GM18951 (cell line): ENCODE measurements around the gene ACSM2B.
"Not testable (repeated sequence)": the region's sequence is repeated elsewhere in the genome, so short reads cannot be mapped to it uniquely, and the experiment has no call there.

Experiments used
- POLR2A ChIP-seq: IDR thresholded peaks from 4 replicates; pipeline ENCODE4 v1.6.1; 2011; ENCODE audit warnings: mild to moderate bottlenecking; ENCODE audit not compliant: insufficient read length, insufficient read depth; ENCODE audit errors: extremely low read depth
- in situ Hi-C: fragments of 300-500 bp; cut with MboI; formaldehyde crosslinking; loops from one replicate; pipeline ENCODE4 v1.12.0; 2022; ENCODE audit warnings: low sequenced_read_pairs, mixed read lengths, inconsistent platforms; ENCODE audit not compliant: unreplicated experiment

The ACSM2B gene, protein sequence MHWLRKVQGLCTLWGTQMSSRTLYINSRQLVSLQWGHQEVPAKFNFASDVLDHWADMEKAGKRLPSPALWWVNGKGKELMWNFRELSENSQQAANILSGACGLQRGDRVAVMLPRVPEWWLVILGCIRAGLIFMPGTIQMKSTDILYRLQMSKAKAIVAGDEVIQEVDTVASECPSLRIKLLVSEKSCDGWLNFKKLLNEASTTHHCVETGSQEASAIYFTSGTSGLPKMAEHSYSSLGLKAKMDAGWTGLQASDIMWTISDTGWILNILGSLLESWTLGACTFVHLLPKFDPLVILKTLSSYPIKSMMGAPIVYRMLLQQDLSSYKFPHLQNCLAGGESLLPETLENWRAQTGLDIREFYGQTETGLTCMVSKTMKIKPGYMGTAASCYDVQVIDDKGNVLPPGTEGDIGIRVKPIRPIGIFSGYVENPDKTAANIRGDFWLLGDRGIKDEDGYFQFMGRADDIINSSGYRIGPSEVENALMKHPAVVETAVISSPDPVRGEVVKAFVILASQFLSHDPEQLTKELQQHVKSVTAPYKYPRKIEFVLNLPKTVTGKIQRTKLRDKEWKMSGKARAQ

DNA sequence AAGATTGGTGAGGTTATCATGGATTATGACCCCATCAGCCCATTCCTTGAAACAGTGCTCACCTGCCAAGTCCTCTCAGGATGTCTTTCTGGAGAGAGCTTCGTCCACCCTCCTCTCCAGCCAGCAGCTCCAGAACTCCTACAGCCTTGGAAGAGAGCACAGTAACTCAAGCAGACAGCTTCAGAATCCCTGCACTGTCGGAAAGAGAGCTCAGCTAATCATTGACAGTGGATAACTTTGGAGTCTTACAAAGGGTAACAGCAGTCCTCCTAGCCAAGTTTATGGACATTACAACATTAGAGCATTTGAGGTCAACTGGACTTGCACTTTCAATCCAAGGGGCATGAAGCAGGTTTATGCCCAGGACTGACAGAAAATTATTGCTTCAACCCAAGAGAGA, at the start of gene ACSM2B:
Gene ACSM2B, minus strand, starts transcription at position 223 of the 400 bp plus-strand sequence. CDS start 11,522 bp downstream, outside the sequence.
- in situ Hi-C loops, result not testable (repeated sequence)

GRCh38 chr16:20624882-20625807, 49.0 kb upstream of the ACSM2B start:
- in situ Hi-C loops, result no loop called here
- no peak for TF ChIP-seq POLR2A

DNA sequence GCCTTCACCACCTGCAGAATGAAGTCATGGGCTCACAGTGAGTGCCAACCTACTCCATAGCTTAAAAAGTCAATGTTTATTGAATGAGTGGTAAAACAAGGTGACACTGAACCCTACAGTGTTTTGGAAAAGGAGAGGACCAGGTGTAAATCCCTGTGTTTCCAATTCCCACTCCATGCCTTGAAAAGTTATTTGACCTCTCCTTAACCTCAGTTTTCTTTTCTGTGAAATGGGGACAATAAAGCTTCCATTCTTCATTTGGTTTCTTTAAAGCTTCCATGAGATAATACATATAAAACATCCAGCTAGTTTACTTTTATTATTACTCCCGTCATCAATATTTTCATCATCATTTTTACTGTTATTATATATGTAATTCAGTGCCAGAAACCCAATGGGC, 48.0 kb upstream of the ACSM2B start:
- no peak for TF ChIP-seq POLR2A
- in situ Hi-C loops, result no loop called here

DNA sequence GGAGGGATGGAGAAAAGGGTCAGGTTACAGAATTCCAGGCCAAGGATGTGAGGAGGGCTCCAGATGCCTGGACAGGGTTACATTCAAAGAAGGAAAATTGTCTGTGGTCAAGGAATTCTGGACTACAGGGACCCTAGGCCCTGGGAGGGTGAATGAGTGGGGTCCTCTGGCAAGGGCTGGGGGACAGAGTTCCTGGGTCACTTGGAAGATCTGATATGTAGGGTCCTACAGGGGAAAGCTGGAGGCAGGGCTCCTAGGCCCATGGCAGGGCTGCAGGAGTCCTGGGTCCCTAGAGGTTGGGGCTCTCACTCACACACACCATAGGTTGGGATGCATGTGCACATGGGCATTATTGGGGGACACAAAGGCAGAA, 46.3 kb upstream of the ACSM2B start:
- no peak for TF ChIP-seq POLR2A
- in situ Hi-C loops, result no loop called here

GRCh38 chr16:20621406-20621805, 45.2 kb upstream of the ACSM2B start:
- TF ChIP-seq POLR2A, result no peak
- in situ Hi-C loops, result no loop called here

- in situ Hi-C loops, result no loop called here
- no peak for TF ChIP-seq POLR2A
These were observed 44.6 kb upstream of the ACSM2B start for GRCh38 chr16:20620770-20621169.

- no peak for TF ChIP-seq POLR2A
- in situ Hi-C loops, result no loop called here
These were observed 43.8 kb upstream of the ACSM2B start for GRCh38 chr16:20620003-20620402.

GRCh38 chr16:20617271-20617670, 41.1 kb upstream of the ACSM2B start:
- no peak for TF ChIP-seq POLR2A
- in situ Hi-C loops, result no loop called here

DNA sequence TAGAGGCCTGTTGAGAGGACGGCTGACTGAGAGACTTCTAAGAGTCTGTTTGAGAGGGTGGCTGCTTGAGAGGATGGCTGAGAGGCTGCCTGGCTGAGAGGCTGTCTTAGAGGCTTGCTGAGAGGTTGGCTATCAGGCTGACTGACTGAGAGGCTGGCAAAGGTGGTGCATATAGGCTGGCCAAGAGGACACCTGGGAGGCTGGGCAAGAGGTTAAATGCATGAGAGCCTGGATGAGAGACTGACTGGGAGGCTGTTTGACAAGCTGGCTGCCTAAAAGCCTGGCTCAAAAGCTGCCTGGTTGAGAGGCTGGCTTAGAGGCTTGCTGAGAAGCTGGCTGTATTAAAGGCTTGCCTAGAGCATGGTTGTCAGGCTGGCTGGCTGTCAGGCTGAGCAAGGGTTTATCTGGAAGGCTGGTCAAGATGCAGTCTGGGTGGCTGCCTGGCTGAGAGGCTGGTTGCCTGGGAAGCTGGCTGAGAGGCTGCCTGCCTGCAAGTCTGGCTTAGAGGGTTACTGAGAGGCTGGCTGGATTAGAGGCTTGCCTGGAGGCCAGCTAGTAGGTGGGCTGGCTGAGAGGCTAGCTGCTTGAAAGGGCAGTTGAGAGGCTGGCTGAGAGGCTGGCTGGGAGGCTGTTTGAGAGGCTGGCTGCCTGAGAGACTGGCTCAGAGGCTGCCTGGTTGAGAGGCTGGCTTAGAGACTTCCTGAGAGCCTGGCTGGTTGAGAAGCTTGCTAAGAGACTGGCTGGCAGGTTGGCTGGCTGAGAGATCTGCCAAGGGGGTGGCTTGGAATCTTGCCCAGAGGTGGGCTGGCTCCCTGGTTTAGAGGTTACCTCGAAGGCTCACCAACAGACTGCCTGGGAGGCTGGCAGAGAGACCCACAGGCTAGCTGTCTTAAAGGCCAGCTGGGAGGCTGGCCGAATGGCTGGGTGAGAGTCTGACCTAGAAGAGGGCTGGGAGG, 38.3 kb upstream of the ACSM2B start:
- in situ Hi-C loops, result no loop called here
- no peak for TF ChIP-seq POLR2A

DNA sequence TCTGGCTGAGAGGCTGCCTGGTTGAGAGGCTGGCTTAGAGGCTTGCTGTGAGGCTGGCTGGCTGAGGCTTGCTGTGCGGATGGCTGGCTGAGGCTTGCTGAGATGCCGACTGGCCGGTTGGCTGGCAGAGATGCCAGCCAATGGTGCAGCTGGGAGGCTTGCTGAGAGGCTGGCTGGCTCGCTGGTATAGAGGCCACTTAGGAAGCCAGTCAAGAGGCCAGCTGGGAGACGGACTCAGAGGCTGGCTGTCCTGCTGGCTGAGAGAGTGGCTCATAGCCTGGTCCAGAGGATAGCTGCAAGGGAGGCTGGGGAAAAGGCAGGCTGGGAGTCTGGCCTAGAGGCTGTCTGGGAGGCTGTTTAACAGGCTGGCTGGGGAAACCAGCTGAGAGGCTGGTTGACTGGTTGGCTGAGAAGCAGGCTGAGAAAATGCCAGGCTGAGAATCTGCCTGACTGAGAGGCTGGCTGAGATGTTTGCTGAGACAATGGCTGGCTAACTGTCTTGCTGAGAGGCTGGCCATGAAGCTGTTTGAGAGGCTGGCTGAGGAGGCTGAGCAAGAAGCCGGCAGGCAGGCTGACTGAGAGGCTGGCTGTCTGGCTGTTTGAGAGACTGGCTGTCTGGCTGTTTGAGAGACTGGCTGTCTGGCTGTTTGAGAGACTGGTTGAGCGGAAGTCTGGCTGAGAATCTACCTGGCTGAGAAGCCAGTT, 37.5 kb upstream of the ACSM2B start:
- in situ Hi-C loops, result no loop called here
- TF ChIP-seq POLR2A, result no peak

- in situ Hi-C loops, result no loop called here
These were observed 36.6 kb upstream of the ACSM2B start for GRCh38 chr16:20612551-20613480.

More at GRCh38 chr16:20612551-20613480, 36.6 kb upstream of the ACSM2B start:
- no peak for TF ChIP-seq POLR2A
